KOPT-K1 (cell line): Measurements from ENCODE around the gene LRIG1.

Experiments
- H3K27ac ChIP-seq: fragments of 200-600 bp; sonication (generic); 2 replicates; pipeline ENCODE4 v1.5.1; 2016; ENCODE audit warnings: antibody characterized with exemption, mild to moderate bottlenecking, low read depth, low read length; ENCODE audit not compliant: poor library complexity, severe bottlenecking
- H3K36me3 ChIP-seq: fragments of 200-600 bp; sonication (generic); 2 replicates; pipeline ENCODE4 v1.5.1; 2017; ENCODE audit warnings: antibody characterized with exemption, mild to moderate bottlenecking, low read length, moderate library complexity; ENCODE audit not compliant: insufficient read depth
- H3K9me3 ChIP-seq: fragments of 200-600 bp; sonication (generic); 2 replicates; pipeline ENCODE4 v1.5.1; 2017; ENCODE audit warnings: antibody characterized with exemption, low read length, mild to moderate bottlenecking; ENCODE audit not compliant: insufficient read depth, poor library complexity, severe bottlenecking

LRIG1 gene

GRCh38 chr3:66438046-66438445 lies 62.8 kb downstream of the LRIG1 start:
- Histone ChIP-seq H3K36me3 (no peaks in the 10 kb centered on the region), H3K9me3 (no peaks in the 10 kb centered on the region), H3K27ac (no peak overlapping the region)

DNA sequence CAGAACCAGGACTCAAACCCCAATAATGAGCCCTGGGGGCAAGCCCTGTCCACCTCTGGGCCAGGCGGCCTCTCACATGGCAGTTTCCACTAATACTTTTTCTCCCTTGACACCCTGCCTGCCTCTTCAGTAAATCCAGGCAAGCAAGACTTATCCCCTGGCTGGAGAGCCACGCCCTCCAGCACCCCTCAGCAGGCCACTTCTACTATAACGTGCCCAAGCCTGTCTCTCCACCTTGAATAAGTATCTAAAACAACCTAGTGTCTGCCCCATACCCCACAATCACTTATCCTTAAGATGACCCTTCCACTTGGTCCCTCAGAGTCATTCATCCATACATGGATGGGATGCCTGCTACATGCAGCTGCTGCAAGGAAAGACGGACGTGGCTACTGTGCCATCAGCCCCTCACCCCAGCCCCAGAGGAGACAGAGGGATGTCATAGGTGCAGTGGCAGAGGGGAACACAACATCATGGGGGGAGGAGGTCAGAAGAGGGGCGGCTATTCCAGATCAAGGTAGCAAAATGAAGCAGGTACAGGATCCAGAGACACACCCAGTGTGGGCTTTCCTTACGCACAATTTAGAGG lies 63.4 kb downstream of the LRIG1 start:
- Histone ChIP-seq H3K36me3 (no peaks in the 10 kb centered on the region), H3K9me3 (no peaks in the 10 kb centered on the region), H3K27ac (no peak overlapping the region)

DNA sequence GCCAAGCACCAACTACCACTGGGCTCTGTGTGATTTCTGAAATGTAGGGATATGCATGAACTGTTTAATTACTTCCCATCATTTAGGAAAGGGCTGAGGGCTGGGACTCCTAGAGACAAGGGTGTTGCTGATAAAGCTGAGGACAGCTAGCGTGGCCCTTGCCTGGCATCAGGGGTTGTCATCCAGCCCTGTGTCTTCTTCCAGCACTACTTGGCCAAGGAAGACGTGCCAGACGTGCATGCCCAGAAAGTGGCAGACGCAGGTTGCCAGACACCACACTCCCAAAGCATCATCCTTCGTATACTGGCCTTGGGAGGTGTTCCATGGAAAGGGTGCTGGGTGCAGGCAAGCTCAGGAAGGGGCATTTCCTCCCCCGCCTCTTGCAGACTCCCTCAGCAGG lies 64.8 kb downstream of the LRIG1 start:
- Histone ChIP-seq H3K9me3 (no peaks in the 10 kb centered on the region), H3K36me3 (no peaks in the 10 kb centered on the region), H3K27ac (no peak overlapping the region)

DNA sequence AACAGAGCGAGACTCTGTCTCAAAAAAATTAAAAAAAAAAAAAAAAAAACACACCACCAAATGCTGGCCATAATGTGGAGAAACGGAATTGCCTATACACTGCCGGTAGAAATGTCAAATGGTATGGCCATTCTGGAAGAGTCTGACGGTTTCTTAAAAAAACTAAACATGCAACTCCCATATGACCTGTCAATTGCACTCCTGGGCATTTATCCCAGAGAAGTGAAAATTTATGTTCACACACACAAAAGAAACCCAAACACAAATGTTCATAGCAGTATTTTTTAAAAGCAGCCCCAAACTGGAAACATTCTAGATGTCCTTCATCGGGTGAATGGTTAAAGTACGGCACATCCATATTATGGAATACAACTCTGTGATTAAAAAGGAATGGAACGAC lies 66.1 kb downstream of the LRIG1 start:
- Histone ChIP-seq H3K27ac (no peak overlapping the region), H3K36me3 (no peaks in the 10 kb centered on the region), H3K9me3 (no peaks in the 10 kb centered on the region)

GRCh38 chr3:66433522-66433782 lies 67.4 kb downstream of the LRIG1 start:
- Histone ChIP-seq H3K9me3 (no peaks in the 10 kb centered on the region), H3K27ac (peak overlapping the region; percentile 52), H3K36me3 (no peaks in the 10 kb centered on the region)

- Histone ChIP-seq H3K36me3 (no peaks in the 10 kb centered on the region), H3K27ac (peak overlapping the region; percentile 52)
Measured at GRCh38 chr3:66432767-66433521, 67.9 kb downstream of the LRIG1 start.

GRCh38 chr3:66432041-66432766 lies 68.6 kb downstream of the LRIG1 start:
- no peaks in the 10 kb centered on the region for H3K9me3 ChIP-seq
- no peaks in the 10 kb centered on the region for H3K36me3 ChIP-seq

More at GRCh38 chr3:66432767-66433521, 67.9 kb downstream of the LRIG1 start:
- no peaks in the 10 kb centered on the region for H3K9me3 ChIP-seq

DNA sequence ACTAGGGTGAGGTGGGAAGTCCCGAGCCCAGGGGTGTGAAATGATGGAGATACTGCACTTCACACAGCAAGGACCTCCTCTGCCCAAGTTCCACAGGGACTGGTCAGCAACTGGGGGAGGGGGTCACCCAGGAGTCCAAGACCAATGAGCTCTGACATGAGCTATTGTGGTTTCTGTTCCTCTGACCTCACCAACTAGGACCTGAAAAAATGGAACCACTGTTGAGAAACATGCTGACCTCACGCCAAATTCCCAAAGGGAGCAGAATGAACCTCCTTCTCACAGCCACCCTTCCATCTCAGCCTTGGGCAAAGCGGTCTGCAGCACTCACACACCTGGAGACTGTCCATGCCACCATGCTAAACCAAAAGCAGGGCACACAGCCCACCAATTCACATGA lies 69.3 kb downstream of the LRIG1 start:
- Histone ChIP-seq H3K36me3 (no peaks in the 10 kb centered on the region), H3K27ac (no peak overlapping the region), H3K9me3 (no peaks in the 10 kb centered on the region)

More at GRCh38 chr3:66432041-66432766, 68.6 kb downstream of the LRIG1 start:
- H3K27ac ChIP-seq = peak overlapping the region; percentile 52

- Histone ChIP-seq H3K9me3 (no peaks in the 10 kb centered on the region), H3K27ac (no peak overlapping the region), H3K36me3 (no peaks in the 10 kb centered on the region)
Measured at GRCh38 chr3:66430876-66431275, 69.9 kb downstream of the LRIG1 start.

GRCh38 chr3:66428733-66429132 lies 72.1 kb downstream of the LRIG1 start:
- Histone ChIP-seq H3K36me3 (no peaks in the 10 kb centered on the region), H3K27ac (no peak overlapping the region)

GRCh38 chr3:66427951-66428474 lies 72.8 kb downstream of the LRIG1 start:
- Histone ChIP-seq H3K36me3 (no peaks in the 10 kb centered on the region), H3K9me3 (no peaks in the 10 kb centered on the region), H3K27ac (no peak overlapping the region)

More at GRCh38 chr3:66428733-66429132, 72.1 kb downstream of the LRIG1 start:
- no peaks in the 10 kb centered on the region for H3K9me3 ChIP-seq

- H3K36me3 ChIP-seq = no peaks in the 10 kb centered on the region
- H3K9me3 ChIP-seq = peaks cover 5% of the 10 kb centered on the region
- no peak overlapping the region for H3K27ac ChIP-seq
Measured at GRCh38 chr3:66427352-66427751, 73.5 kb downstream of the LRIG1 start.

DNA sequence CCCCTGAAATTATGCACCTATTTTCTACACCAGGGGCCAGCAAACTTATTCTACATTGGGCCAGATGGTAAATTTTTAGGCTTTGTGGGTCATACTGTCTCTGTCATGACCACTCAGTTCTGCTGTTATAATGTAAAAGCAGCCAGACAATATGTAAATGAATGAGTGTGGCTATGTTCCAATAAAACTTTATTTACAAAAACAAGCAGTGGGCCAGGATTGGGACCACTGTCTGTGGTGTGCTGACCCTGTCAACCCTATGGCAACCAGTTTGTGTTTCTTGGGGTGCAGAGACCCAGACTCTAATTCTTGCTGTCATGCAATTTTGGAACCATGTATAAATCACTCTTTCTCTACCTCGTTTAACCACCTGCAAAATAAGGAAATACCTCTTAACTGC lies 74.7 kb downstream of the LRIG1 start:
- no peaks in the 10 kb centered on the region for H3K36me3 ChIP-seq
- H3K27ac ChIP-seq = no peak overlapping the region
- peaks cover 17% of the 10 kb centered on the region for H3K9me3 ChIP-seq

DNA sequence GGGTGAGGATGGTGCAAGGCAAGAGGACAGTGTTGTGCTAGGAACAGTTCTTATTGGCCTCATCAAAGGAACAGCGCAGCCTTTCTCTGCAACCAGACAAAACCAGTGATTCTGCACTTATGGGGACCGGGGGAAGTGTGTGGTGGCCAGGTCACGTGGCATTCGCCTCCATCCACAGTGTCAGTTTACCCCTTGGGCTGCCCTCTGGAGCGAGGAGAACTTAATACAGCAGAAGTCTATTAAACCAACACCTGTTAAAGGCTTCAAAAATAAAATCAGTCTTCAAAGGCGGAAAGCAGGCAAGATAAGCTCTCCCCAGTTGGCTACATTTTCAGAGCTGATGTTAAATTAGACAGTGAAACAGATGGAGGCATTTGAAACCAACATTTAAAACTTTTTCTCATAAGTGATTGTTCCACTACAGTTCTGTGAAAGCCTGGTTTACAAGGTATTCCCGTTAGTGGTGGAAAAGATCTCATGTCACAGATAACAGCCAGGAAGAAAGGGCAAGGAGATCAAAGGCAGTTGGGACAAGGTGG lies 75.2 kb downstream of the LRIG1 start:
- Histone ChIP-seq H3K9me3 (peaks cover 22% of the 10 kb centered on the region), H3K27ac (no peak overlapping the region)

GRCh38 chr3:66425032-66425431 lies 75.8 kb downstream of the LRIG1 start:
- no peaks in the 10 kb centered on the region for H3K36me3 ChIP-seq
- no peak overlapping the region for H3K27ac ChIP-seq
- peaks cover 25% of the 10 kb centered on the region for H3K9me3 ChIP-seq

More for the DNA sequence above, 75.2 kb downstream of the LRIG1 start:
- H3K36me3 ChIP-seq = no peaks in the 10 kb centered on the region
